Brain pericyte (primary cell): ENCODE results near the gene PRXL2C.
A peak's percentile ranks its signal among the peaks of the same experiment; 100 is the strongest.

Experiments used
- DNase-seq: peaks from one replicate; pipeline ENCODE4 v3.0.0-alpha.2; 2012; ENCODE audit warnings: low read depth, low spot score

PRXL2C gene

GRCh38 chr9:96612105-96612965 is 42.8 kb downstream of the PRXL2C start:
- DNase-seq = peak; percentile 21

GRCh38 chr9:96611302-96611701 is 43.8 kb downstream of the PRXL2C start:
- DNase-seq = no peak

- no peak for DNase-seq
Measured at GRCh38 chr9:96609732-96610131, 45.4 kb downstream of the PRXL2C start.

GRCh38 chr9:96607971-96608370 is 47.1 kb downstream of the PRXL2C start:
- DNase-seq = no peak

- no peak for DNase-seq
Measured at GRCh38 chr9:96605328-96605727, 49.8 kb downstream of the PRXL2C start.

GRCh38 chr9:96604004-96604319 is 51.2 kb downstream of the PRXL2C start:
- DNase-seq = no peak

- no peak for DNase-seq
Measured at GRCh38 chr9:96603305-96604003, 51.7 kb downstream of the PRXL2C start.

- no peak for DNase-seq
Measured at GRCh38 chr9:96599298-96599697, 55.8 kb downstream of the PRXL2C start.

GRCh38 chr9:96596601-96597111 is 58.5 kb downstream of the PRXL2C start:
- no peak for DNase-seq
